Measurements from ENCODE around the gene TAF4B. TPM values are rescaled to one million over a fixed set of nuclear protein-coding genes. Genes with fewer than 3 reads are reported as not detected.
"Not testable (repeated sequence)": the region's sequence is repeated elsewhere in the genome, so short reads cannot be mapped to it uniquely, and the experiment has no call there.

The TAF4B gene
- polyA plus RNA-seq, 1 donor: 3.3 TPM

- no peak for DNase-seq
Observed at GRCh38 chr18:26312199-26312598, 86.0 kb downstream of the TAF4B start.

- DNase-seq: no peak
Observed at GRCh38 chr18:26317398-26317797, 91.2 kb downstream of the TAF4B start.

GRCh38 chr18:26320686-26321085 is 94.4 kb downstream of the TAF4B start:
- no peak for DNase-seq

GRCh38 chr18:26322890-26323653 is 96.8 kb downstream of the TAF4B start:
- no peak for DNase-seq

GRCh38 chr18:26325771-26326170 is 99.5 kb downstream of the TAF4B start:
- no peak for DNase-seq

GRCh38 chr18:26327062-26327461 is 100.8 kb downstream of the TAF4B start:
- no peak for DNase-seq

- no peak for DNase-seq
Observed at GRCh38 chr18:26332991-26333390, 106.7 kb downstream of the TAF4B start.

- DNase-seq: peak; percentile 19
Observed at GRCh38 chr18:26335156-26335555, 108.9 kb downstream of the TAF4B start.

GRCh38 chr18:26335571-26336487 is 109.6 kb downstream of the TAF4B start:
- peak; percentile 65 for DNase-seq

- DNase-seq: peak; percentile 3
Observed at GRCh38 chr18:26336572-26336971, 110.3 kb downstream of the TAF4B start.

- DNase-seq: no peak
Observed at GRCh38 chr18:26342646-26343045, 116.4 kb downstream of the TAF4B start.

- DNase-seq: no peak
Observed at GRCh38 chr18:26350961-26351360, 124.7 kb downstream of the TAF4B start.

- no peak for DNase-seq
Observed at GRCh38 chr18:26356045-26356785, 130.0 kb downstream of the TAF4B start.

GRCh38 chr18:26357960-26358359 is 131.7 kb downstream of the TAF4B start:
- DNase-seq: no peak

- DNase-seq: no peak
Observed at GRCh38 chr18:26362021-26362420, 135.8 kb downstream of the TAF4B start.

- DNase-seq: no peak
Observed at GRCh38 chr18:26367425-26367824, 141.2 kb downstream of the TAF4B start.

GRCh38 chr18:26370037-26370436 is 143.8 kb downstream of the TAF4B start:
- no peak for DNase-seq

GRCh38 chr18:26376105-26376504 is 149.9 kb downstream of the TAF4B start:
- DNase-seq: no peak

GRCh38 chr18:26378701-26379100 is 152.5 kb downstream of the TAF4B start:
- DNase-seq: no peak

GRCh38 chr18:26381555-26381954 is 155.3 kb downstream of the TAF4B start:
- not testable (repeated sequence) for DNase-seq

- peak; percentile 38 for DNase-seq
Observed at GRCh38 chr18:26383454-26384270, 157.4 kb downstream of the TAF4B start.

GRCh38 chr18:26386002-26386401 is 159.8 kb downstream of the TAF4B start:
- DNase-seq: no peak

Data from hindlimb muscle (tissue), 1 donor.